ENCODE data around the gene HOXA13.
A peak's percentile ranks its signal among the peaks of the same experiment; 100 is the strongest.

The HOXA13 gene

GRCh38 chr7:27182861-27183681 is 16.8 kb downstream of the HOXA13 start:
- Histone ChIP-seq H3K9me3 (ENCODE audit: low read depth, low read length) (no peaks in the 10 kb centered on the region), H3K9ac (ENCODE audit: insufficient read length) (no peak overlapping the region), H3K27ac (no peak overlapping the region), H3K36me3 (ENCODE audit: insufficient read depth, low read length) (no peaks in the 10 kb centered on the region), H3K4me3 (no peak overlapping the region)
- no peak for DNase-seq (ENCODE audit: low read depth, low spot score)
- no peak for TF ChIP-seq FOXP2 (optimal IDR thresholded peaks at IDR 0.05; ENCODE audit: control extremely low read depth, extremely low read length, insufficient read depth)
- no peak for TF ChIP-seq POLR2AphosphoS5 (IDR thresholded peaks at IDR 0.05; ENCODE audit: borderline replicate concordance, low read depth, low read length)
- no peak for TF ChIP-seq EZH2 (IDR thresholded peaks at IDR 0.05)

- H3K9me3 ChIP-seq (ENCODE audit: low read depth, low read length) = no peaks in the 10 kb centered on the region
- H3K4me3 ChIP-seq = no peak overlapping the region
- no peaks in the 10 kb centered on the region for H3K36me3 ChIP-seq (ENCODE audit: insufficient read depth, low read length)
- H3K9ac ChIP-seq (ENCODE audit: insufficient read length) = no peak overlapping the region
- TF ChIP-seq FOXP2 (optimal IDR thresholded peaks at IDR 0.05; ENCODE audit: control extremely low read depth, extremely low read length, insufficient read depth) (no peak), POLR2AphosphoS5 (IDR thresholded peaks at IDR 0.05; ENCODE audit: borderline replicate concordance, low read depth, low read length) (no peak), EZH2 (IDR thresholded peaks at IDR 0.05) (no peak)
- DNase-seq (ENCODE audit: low read depth, low spot score) = no peak
- no peak overlapping the region for H3K27ac ChIP-seq
These were observed 17.5 kb downstream of the HOXA13 start for GRCh38 chr7:27182285-27182841.

- H3K27ac ChIP-seq = no peak overlapping the region
- TF ChIP-seq POLR2AphosphoS5 (IDR thresholded peaks at IDR 0.05; ENCODE audit: borderline replicate concordance, low read depth, low read length) (no peak), FOXP2 (optimal IDR thresholded peaks at IDR 0.05; ENCODE audit: control extremely low read depth, extremely low read length, insufficient read depth) (no peak), EZH2 (IDR thresholded peaks at IDR 0.05) (no peak)
- H3K4me3 ChIP-seq = no peak overlapping the region
- no peaks in the 10 kb centered on the region for H3K36me3 ChIP-seq (ENCODE audit: insufficient read depth, low read length)
- H3K9me3 ChIP-seq (ENCODE audit: low read depth, low read length) = no peaks in the 10 kb centered on the region
- H3K9ac ChIP-seq (ENCODE audit: insufficient read length) = no peak overlapping the region
- DNase-seq (ENCODE audit: low read depth, low spot score) = no peak
These were observed 18.1 kb downstream of the HOXA13 start for GRCh38 chr7:27181795-27182275.

- H3K36me3 ChIP-seq (ENCODE audit: insufficient read depth, low read length) = no peaks in the 10 kb centered on the region
- DNase-seq (ENCODE audit: low read depth, low spot score) = no peak
- no peak overlapping the region for H3K9ac ChIP-seq (ENCODE audit: insufficient read length)
- no peak overlapping the region for H3K27ac ChIP-seq
- H3K4me3 ChIP-seq = no peak overlapping the region
- TF ChIP-seq FOXP2 (optimal IDR thresholded peaks at IDR 0.05; ENCODE audit: control extremely low read depth, extremely low read length, insufficient read depth) = no peak
- no peaks in the 10 kb centered on the region for H3K9me3 ChIP-seq (ENCODE audit: low read depth, low read length)
These were observed 19.2 kb downstream of the HOXA13 start for GRCh38 chr7:27180431-27181420.

GRCh38 chr7:27179503-27180430 is 20.1 kb downstream of the HOXA13 start:
- H3K9ac ChIP-seq (ENCODE audit: insufficient read length) = peak overlapping the region; percentile 50
- H3K9me3 ChIP-seq (ENCODE audit: low read depth, low read length) = no peaks in the 10 kb centered on the region
- no peak for DNase-seq (ENCODE audit: low read depth, low spot score)

GRCh38 chr7:27179030-27179429 is 20.9 kb downstream of the HOXA13 start:
- H3K9me3 ChIP-seq (ENCODE audit: low read depth, low read length) = no peaks in the 10 kb centered on the region
- H3K27ac ChIP-seq = no peak overlapping the region
- TF ChIP-seq EZH2 (IDR thresholded peaks at IDR 0.05) = no peak
- TF ChIP-seq POLR2AphosphoS5 (IDR thresholded peaks at IDR 0.05; ENCODE audit: borderline replicate concordance, low read depth, low read length) = no peak
- no peak for TF ChIP-seq FOXP2 (optimal IDR thresholded peaks at IDR 0.05; ENCODE audit: control extremely low read depth, extremely low read length, insufficient read depth)
- DNase-seq (ENCODE audit: low read depth, low spot score) = no peak
- no peak overlapping the region for H3K9ac ChIP-seq (ENCODE audit: insufficient read length)
- H3K4me3 ChIP-seq = peak overlapping the region; percentile 66; the same call in 1 of the 2 replicates
- no peaks in the 10 kb centered on the region for H3K36me3 ChIP-seq (ENCODE audit: insufficient read depth, low read length)

More at GRCh38 chr7:27179503-27180430, 20.1 kb downstream of the HOXA13 start:
- no peak for TF ChIP-seq POLR2AphosphoS5 (IDR thresholded peaks at IDR 0.05; ENCODE audit: borderline replicate concordance, low read depth, low read length)
- no peak for TF ChIP-seq EZH2 (IDR thresholded peaks at IDR 0.05)
- no peak for TF ChIP-seq FOXP2 (optimal IDR thresholded peaks at IDR 0.05; ENCODE audit: control extremely low read depth, extremely low read length, insufficient read depth)
- no peak overlapping the region for H3K27ac ChIP-seq
- H3K4me3 ChIP-seq = peak overlapping the region; percentile 66
- H3K36me3 ChIP-seq (ENCODE audit: insufficient read depth, low read length) = no peaks in the 10 kb centered on the region

- no peak overlapping the region for H3K4me3 ChIP-seq
- H3K9ac ChIP-seq (ENCODE audit: insufficient read length) = no peak overlapping the region
- no peaks in the 10 kb centered on the region for H3K9me3 ChIP-seq (ENCODE audit: low read depth, low read length)
- H3K27ac ChIP-seq = no peak overlapping the region
- TF ChIP-seq FOXP2 (optimal IDR thresholded peaks at IDR 0.05; ENCODE audit: control extremely low read depth, extremely low read length, insufficient read depth) (no peak), EZH2 (IDR thresholded peaks at IDR 0.05) (no peak), POLR2AphosphoS5 (IDR thresholded peaks at IDR 0.05; ENCODE audit: borderline replicate concordance, low read depth, low read length) (no peak)
- no peaks in the 10 kb centered on the region for H3K36me3 ChIP-seq (ENCODE audit: insufficient read depth, low read length)
- DNase-seq (ENCODE audit: low read depth, low spot score) = no peak
These were observed 21.5 kb downstream of the HOXA13 start for GRCh38 chr7:27178366-27178765.

Data from SK-N-MC (cell line).